Heart left ventricle (tissue), 16 donors: ENCODE results near the gene WNK2. TPM values are rescaled to one million over a fixed set of nuclear protein-coding genes. Genes with fewer than 3 reads are reported as not detected.

Experiments
- ATAC-seq, 4 donors: fragments of 200-7000 bp; cut with Tn5 transposase; one replicate each; pipeline ENCODE4 v1.9.1; 2020 to 2022; ENCODE audit warnings: moderate library complexity in 4 of 4, mild to moderate bottlenecking in 3 of 4, moderate number of reproducible peaks in 1 of 4
- DNase-seq, 5 donors: peaks; one replicate each; pipeline ENCODE4 v3.0.0-alpha.2; 2020
- H3K27ac ChIP-seq, 12 donors: fragments of 200-600 bp; sonication (generic) in 4 of 12; one replicate each; pipeline versions ENCODE4 v1.5.0 to v1.8.0; 2016 to 2022; ENCODE audit warnings: mild to moderate bottlenecking in 2 of 12
- H3K27me3 ChIP-seq, 9 donors: fragments of 200-600 bp; sonication (generic) in 2 of 9; one replicate each; pipeline versions ENCODE4 v1.5.1 to v1.8.0; 2016 to 2022; ENCODE audit warnings: mild to moderate bottlenecking in 3 of 9
- H3K36me3 ChIP-seq, 9 donors: fragments of 200-600 bp; sonication (generic) in 2 of 9; one replicate each; pipeline versions ENCODE4 v1.5.0 to v1.8.0; 2018 to 2022; ENCODE audit warnings: mild to moderate bottlenecking in 2 of 9
- H3K4me1 ChIP-seq, 12 donors: fragments of 200-600 bp; sonication (generic) in 4 of 12; one replicate each; pipeline versions ENCODE4 v1.5.0 to v1.8.0; 2016 to 2022; ENCODE audit warnings: mild to moderate bottlenecking in 3 of 12
- H3K4me3 ChIP-seq, 12 donors: fragments of 200-600 bp; sonication (generic) in 4 of 12; one replicate each; pipeline versions ENCODE4 v1.5.0 to v1.8.0; 2017 to 2022; ENCODE audit warnings: mild to moderate bottlenecking in 9 of 12, moderate library complexity in 4 of 12
- H3K9me3 ChIP-seq, 12 donors: fragments of 200-600 bp; sonication (generic) in 4 of 12; one replicate each; pipeline versions ENCODE4 v1.5.0 to v1.8.0; 2016 to 2022; ENCODE audit warnings: mild to moderate bottlenecking in 1 of 12
- POLR2A ChIP-seq, 2 donors: fragments of 450-650 bp; IDR thresholded peaks; one replicate each; pipeline ENCODE4 v1.6.1; 2017; ENCODE audit warnings: antibody characterized with exemption in 2 of 2, mild to moderate bottlenecking in 2 of 2, moderate library complexity in 2 of 2
- WGBS, 4 donors: extraction: QIAGEN DNeasy Blood & Tissue Kit in 2 of 4; methylation state at CpG; one replicate each; pipeline versions ENCODE4 v1.1.5 to v1.1.7; 2013 to 2018; 5-methylcytosine and 5-hydroxymethylcytosine counted together
- intact Hi-C, 10 donors: fragments of 100-400 bp; cut with DNase I; formaldehyde crosslinking; loops; one replicate each; pipeline versions ENCODE4 v1.11.1 to v1.14.2; 2022
- polyA plus RNA-seq, 2 donors: library from polyadenylated mRNA; stranded (reverse); fragments of 200-250 nt; gene quantifications; one replicate each; pipeline ENCODE4 v1.2.3, GENCODE V29; 2013
- total RNA-seq, 9 donors: library from RNA; depleted of rRNA in 2 of 9; stranded (reverse); fragments of >200 nt in 2 of 9; fragmentation: NEBNext Ultra II Directional in 3 of 9; extraction: Animal tissue kit (Norgen Biotek cat#: 25700) in 3 of 9; gene quantifications; one replicate each; pipeline versions ENCODE4 v1.1.0 to v1.2.4, GENCODE V29; 2016 to 2023
- TF ChIP-seq, protein P1 (sequence below), 12 donors: fragments of 200-600 bp; sonication (generic) in 4 of 12; IDR thresholded peaks; one replicate each; pipeline versions ENCODE4 v1.5.0 to v1.8.0; 2018 to 2022; ENCODE audit warnings: antibody characterized with exemption in 12 of 12, mild to moderate bottlenecking in 5 of 12
- donor health status: ischemic (EF 13 %, LVEDD 7.1; RV severe dilation, severe dysfunction).
- donor health status: healthy with polysubstance abuse.
- donor health status: DM: no; HTN: yes; CAD: no.
- donor health status: DM: no; HTN: no; CAD: no.
- donor health status: ischemic (EF 25% LVEDD 6.9; RV normal size, moderate dysfunction).
- donor health status: ischemic (EF 25% LVEDD 5.7; RV mildly dilated, moderate dysfunction).
- donor health status: healthy.
- donor health status: DM: yes; HTN: yes; CAD: no.
- donor health status: ischemic (EF 35%, LVEDD 5.7; RV mildly dilated, moderate dysfunction).
- donor health status: nonischemic (EF 11% LVEDD 7.7; RV severe dilation, severe dysfunction).
- donor health status: DM: yes; HTN: yes; CAD: no.
- donor health status: PGD.
- donor health status: ischemic (EF 29% LVEDD 5.4; RV normal size, mild dysfunction).
- donor health status: nonischemic (EF 23%, LVEDD 6.1; RV moderate dilation, normal function).

WNK2 gene
- total and polyA plus RNA-seq, 11 donors = 29.4 to 206 (median 112) TPM

DNA sequence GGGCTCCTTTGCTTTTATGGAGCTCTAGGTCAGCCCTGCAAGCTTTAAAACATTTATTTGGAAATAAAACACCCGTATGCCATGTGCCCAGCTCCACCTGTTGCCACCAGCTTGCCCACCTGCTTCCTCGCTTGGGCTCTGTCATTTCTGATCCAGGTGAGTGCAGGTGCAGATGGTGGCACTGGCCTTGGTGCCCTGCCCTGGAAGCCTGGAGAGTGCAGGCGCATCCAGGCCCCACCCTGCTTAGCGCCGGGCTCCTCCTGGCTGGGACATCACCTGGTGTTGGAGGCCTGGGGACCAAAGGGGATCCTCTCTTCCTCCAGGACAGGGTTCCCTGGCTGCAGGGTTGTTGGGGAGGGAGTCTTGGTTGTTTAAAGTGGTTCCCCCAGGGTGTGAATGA is 35.8 kb downstream of the WNK2 start:
- Histone ChIP-seq H3K36me3 (no peaks in the 10 kb centered on the region), H3K9me3 (peaks cover 0 to 13% (median 0%) of the 10 kb centered on the region in 12 donors), H3K27me3 (no peaks in the 10 kb centered on the region), H3K4me1 (peaks cover 0 to 77% (median 28%) of the 10 kb centered on the region in 12 donors), H3K27ac (peak overlapping the region in 5 of 12 donors; percentile 5 to 83 (median 78)), H3K4me3 (no peak overlapping the region)
- TF ChIP-seq, protein P1, sequence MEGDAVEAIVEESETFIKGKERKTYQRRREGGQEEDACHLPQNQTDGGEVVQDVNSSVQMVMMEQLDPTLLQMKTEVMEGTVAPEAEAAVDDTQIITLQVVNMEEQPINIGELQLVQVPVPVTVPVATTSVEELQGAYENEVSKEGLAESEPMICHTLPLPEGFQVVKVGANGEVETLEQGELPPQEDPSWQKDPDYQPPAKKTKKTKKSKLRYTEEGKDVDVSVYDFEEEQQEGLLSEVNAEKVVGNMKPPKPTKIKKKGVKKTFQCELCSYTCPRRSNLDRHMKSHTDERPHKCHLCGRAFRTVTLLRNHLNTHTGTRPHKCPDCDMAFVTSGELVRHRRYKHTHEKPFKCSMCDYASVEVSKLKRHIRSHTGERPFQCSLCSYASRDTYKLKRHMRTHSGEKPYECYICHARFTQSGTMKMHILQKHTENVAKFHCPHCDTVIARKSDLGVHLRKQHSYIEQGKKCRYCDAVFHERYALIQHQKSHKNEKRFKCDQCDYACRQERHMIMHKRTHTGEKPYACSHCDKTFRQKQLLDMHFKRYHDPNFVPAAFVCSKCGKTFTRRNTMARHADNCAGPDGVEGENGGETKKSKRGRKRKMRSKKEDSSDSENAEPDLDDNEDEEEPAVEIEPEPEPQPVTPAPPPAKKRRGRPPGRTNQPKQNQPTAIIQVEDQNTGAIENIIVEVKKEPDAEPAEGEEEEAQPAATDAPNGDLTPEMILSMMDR (IDR thresholded peaks at IDR 0.05) = no peak
- no peak for TF ChIP-seq POLR2A (IDR thresholded peaks at IDR 0.05)
- ATAC-seq (no peak), DNase-seq (peak in 2 of 5 donors; percentile 22 to 51)
- intact Hi-C loops = loop anchor here in 1 of 10 donors (5.0 kb wide), 1 partner anchor 57 kb away; no protein-coding TSS in a partner anchor
- WGBS, 4 donors = 82 to 92% (median 89%) methylated on average over 5 of the region's 5 CpGs

- ATAC-seq (no peak), DNase-seq (peak in 2 of 5 donors; percentile 10 to 22)
- Histone ChIP-seq H3K9me3 (peaks cover 0 to 5% (median 0%) of the 10 kb centered on the region in 12 donors), H3K4me3 (no peak overlapping the region), H3K27me3 (no peaks in the 10 kb centered on the region), H3K36me3 (no peaks in the 10 kb centered on the region), H3K4me1 (peaks cover 0 to 86% (median 33%) of the 10 kb centered on the region in 12 donors), H3K27ac (peak overlapping the region in 3 of 12 donors; percentile 20 to 83 (median 42))
- WGBS, 4 donors = 69 to 78% (median 71%) methylated on average over 3 to 4 of the region's 4 CpGs; no CpG with 5 or more reads in 1 of the 4 donors
- intact Hi-C loops = loop anchor here in 1 of 10 donors (5.0 kb wide), 1 partner anchor 58 kb away; no protein-coding TSS in a partner anchor
- TF ChIP-seq POLR2A (IDR thresholded peaks at IDR 0.05) = no peak
- TF ChIP-seq, protein P1 (IDR thresholded peaks at IDR 0.05) = no peak
Observed at GRCh38 chr9:93220627-93221026, 36.7 kb downstream of the WNK2 start.

GRCh38 chr9:93221044-93221443 is 37.1 kb downstream of the WNK2 start:
- intact Hi-C loops = loop anchor here in 1 of 10 donors (5.0 kb wide), 1 partner anchor 59 kb away; no protein-coding TSS in a partner anchor
- peak in 2 of 5 donors; percentile 61 to 76 for DNase-seq

DNA sequence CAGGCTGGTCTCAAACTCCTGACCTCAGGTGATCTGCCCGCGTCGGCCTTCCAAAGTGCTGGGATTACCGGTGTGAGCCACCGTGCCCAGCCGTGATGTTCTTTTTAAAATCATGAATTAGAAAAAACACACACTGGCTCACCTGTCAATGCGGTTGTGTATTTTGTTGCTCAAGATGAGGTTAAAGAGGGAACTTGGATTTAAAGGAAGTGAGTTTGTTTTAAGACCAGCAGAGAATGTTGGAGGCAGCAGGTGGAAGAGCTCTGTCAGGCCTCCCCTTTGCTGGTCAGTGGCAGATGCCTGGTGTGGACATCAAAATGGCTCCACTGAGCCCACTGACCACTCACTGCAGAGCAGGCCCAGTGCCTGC is 38.9 kb downstream of the WNK2 start:
- Histone ChIP-seq H3K27ac (peak overlapping the region in 8 of 12 donors; percentile 9 to 68 (median 55)), H3K4me1 (peaks cover 0 to 86% (median 37%) of the 10 kb centered on the region in 12 donors), H3K9me3 (no peaks in the 10 kb centered on the region), H3K27me3 (peaks cover 0 to 3% (median 0%) of the 10 kb centered on the region in 9 donors), H3K4me3 (no peak overlapping the region), H3K36me3 (no peaks in the 10 kb centered on the region)
- intact Hi-C loops = loop anchor here in 1 of 10 donors (5.0 kb wide), 1 partner anchor 61 kb away; no protein-coding TSS in a partner anchor
- ATAC-seq (no peak), DNase-seq (no peak)
- TF ChIP-seq, protein P1 (IDR thresholded peaks at IDR 0.05) = no peak
- TF ChIP-seq POLR2A (IDR thresholded peaks at IDR 0.05) = no peak
- WGBS, 4 donors = 84 to 91% (median 90%) methylated on average over 7 of the region's 7 CpGs

More at GRCh38 chr9:93221044-93221443, 37.1 kb downstream of the WNK2 start:
- no peak overlapping the region for H3K4me3 ChIP-seq
- H3K9me3 ChIP-seq = peaks cover 0 to 1% (median 0%) of the 10 kb centered on the region in 12 donors
- no peaks in the 10 kb centered on the region for H3K36me3 ChIP-seq
- H3K27me3 ChIP-seq = no peaks in the 10 kb centered on the region
- H3K4me1 ChIP-seq = peaks cover 0 to 88% (median 36%) of the 10 kb centered on the region in 12 donors
- 60 to 76% (median 70%) methylated on average over 3 to 9 of the region's 9 CpGs for WGBS, 4 donors
- TF ChIP-seq POLR2A (IDR thresholded peaks at IDR 0.05) = no peak
- TF ChIP-seq, protein P1 (IDR thresholded peaks at IDR 0.05) = no peak
- ATAC-seq = peak in 2 of 4 donors; percentile 16 to 41
- peak overlapping the region in 6 of 12 donors; percentile 9 to 83 (median 28) for H3K27ac ChIP-seq
